ENCODE results near the gene FOXN4. TPM values are rescaled to one million over a fixed set of nuclear protein-coding genes. Genes with fewer than 3 reads are reported as not detected.

FOXN4 gene
- total RNA-seq, 2 donors from 2014 or later: not detected

DNA sequence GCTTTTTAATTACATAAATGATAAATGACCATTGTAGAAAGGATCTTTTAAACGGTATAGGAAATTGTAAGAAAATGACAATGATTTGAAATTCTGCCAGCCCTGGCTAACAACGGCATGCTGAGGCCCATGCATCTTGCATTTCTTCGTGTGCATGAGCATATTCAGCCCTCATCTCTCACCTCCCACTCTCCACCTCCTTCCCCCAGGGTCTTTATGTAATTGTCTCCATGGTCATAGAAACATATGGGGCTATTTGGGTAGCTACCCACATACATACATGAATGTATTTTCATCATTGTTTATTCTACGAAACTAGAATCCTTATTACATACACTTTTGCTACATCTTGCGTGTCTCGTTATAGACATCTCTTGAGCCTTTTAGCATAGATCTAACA, 43.1 kb upstream of the FOXN4 start:
- H3K9me3 ChIP-seq: no peaks in the 10 kb centered on the region
- no peak overlapping the region for H3K4me3 ChIP-seq
- TF ChIP-seq, protein P1, sequence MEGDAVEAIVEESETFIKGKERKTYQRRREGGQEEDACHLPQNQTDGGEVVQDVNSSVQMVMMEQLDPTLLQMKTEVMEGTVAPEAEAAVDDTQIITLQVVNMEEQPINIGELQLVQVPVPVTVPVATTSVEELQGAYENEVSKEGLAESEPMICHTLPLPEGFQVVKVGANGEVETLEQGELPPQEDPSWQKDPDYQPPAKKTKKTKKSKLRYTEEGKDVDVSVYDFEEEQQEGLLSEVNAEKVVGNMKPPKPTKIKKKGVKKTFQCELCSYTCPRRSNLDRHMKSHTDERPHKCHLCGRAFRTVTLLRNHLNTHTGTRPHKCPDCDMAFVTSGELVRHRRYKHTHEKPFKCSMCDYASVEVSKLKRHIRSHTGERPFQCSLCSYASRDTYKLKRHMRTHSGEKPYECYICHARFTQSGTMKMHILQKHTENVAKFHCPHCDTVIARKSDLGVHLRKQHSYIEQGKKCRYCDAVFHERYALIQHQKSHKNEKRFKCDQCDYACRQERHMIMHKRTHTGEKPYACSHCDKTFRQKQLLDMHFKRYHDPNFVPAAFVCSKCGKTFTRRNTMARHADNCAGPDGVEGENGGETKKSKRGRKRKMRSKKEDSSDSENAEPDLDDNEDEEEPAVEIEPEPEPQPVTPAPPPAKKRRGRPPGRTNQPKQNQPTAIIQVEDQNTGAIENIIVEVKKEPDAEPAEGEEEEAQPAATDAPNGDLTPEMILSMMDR (IDR thresholded peaks at IDR 0.05): no peak
- H3K27ac ChIP-seq: no peak overlapping the region
- H3K4me1 ChIP-seq (ENCODE audit: control insufficient read depth in 1 of 2, low read depth in 2 of 2): no peaks in the 10 kb centered on the region
- H3K27me3 ChIP-seq (replicated peaks; ENCODE audit: insufficient read depth): no peaks in the 10 kb centered on the region
- no peaks in the 10 kb centered on the region for H3K36me3 ChIP-seq
- ATAC-seq (ENCODE audit: insufficient number of reproducible peaks, low FRiP score, low read depth) (no peak), DNase-seq (ENCODE audit: low spot score) (no peak)

DNA sequence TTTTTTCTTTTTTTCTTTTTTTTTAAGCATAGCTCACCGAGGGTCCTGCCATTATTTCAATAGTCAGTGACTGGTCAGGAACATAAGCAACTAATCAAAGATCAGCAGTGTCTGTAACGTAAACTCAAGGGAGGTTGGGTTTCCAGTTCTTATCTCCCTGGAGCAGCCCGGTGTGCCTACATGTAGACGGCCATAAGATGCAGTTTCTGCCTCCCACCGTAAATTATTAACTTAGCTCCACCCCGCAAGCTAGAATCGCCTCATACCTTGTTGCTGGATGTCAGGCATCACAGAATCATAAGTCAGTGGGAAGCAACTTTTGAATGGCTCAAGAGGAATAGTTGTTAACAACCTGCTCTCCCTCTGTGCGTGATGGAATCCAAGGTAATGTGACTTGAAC, 38.5 kb upstream of the FOXN4 start, which contains the start of gene MYO1H:
Gene MYO1H (plus strand): TSS at position 312 of the 400 bp plus-strand sequence. CDS start 61 bp downstream, at position 373.
- ATAC-seq (ENCODE audit: insufficient number of reproducible peaks, low FRiP score, low read depth) (no peak), DNase-seq (ENCODE audit: low spot score) (no peak)

DNA sequence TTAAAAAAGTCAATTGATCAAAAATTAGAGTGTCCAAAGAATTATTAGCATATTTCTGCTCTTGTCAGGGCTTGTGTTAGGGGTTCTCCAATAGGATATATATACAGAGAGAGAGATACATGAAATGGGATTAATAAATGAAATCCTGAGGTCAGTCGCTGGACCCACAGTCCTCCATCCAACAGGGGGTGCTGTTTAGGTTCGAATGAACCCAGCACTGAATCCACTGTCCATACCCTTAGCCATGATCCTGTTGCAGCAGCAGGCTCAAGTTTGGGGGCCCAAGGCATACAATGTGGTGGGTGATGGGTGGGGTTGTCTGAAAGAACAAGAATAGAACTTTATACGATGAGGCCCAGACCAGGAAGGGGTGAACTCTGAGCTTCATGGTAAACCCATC, 37.8 kb upstream of the FOXN4 start:
- H3K4me3 ChIP-seq: no peak overlapping the region
- H3K27me3 ChIP-seq (replicated peaks; ENCODE audit: insufficient read depth): no peaks in the 10 kb centered on the region
- no peaks in the 10 kb centered on the region for H3K9me3 ChIP-seq
- TF ChIP-seq, protein P1 (IDR thresholded peaks at IDR 0.05): no peak
- H3K27ac ChIP-seq: no peak overlapping the region
- H3K4me1 ChIP-seq (ENCODE audit: control insufficient read depth in 1 of 2, low read depth in 2 of 2): no peaks in the 10 kb centered on the region
- DNase-seq (ENCODE audit: low spot score) (no peak), ATAC-seq (ENCODE audit: insufficient number of reproducible peaks, low FRiP score, low read depth) (no peak)
- no peaks in the 10 kb centered on the region for H3K36me3 ChIP-seq

More for the DNA sequence above, 38.5 kb upstream of the FOXN4 start, which contains the start of gene MYO1H:
- TF ChIP-seq, protein P1 (IDR thresholded peaks at IDR 0.05): no peak
- Histone ChIP-seq H3K4me1 (ENCODE audit: control insufficient read depth in 1 of 2, low read depth in 2 of 2) (no peaks in the 10 kb centered on the region), H3K36me3 (no peaks in the 10 kb centered on the region), H3K27me3 (replicated peaks; ENCODE audit: insufficient read depth) (no peaks in the 10 kb centered on the region), H3K4me3 (no peak within 1 kb of the TSS), H3K9me3 (no peaks in the 10 kb centered on the region), H3K27ac (no peak within 1 kb of the TSS)

DNA sequence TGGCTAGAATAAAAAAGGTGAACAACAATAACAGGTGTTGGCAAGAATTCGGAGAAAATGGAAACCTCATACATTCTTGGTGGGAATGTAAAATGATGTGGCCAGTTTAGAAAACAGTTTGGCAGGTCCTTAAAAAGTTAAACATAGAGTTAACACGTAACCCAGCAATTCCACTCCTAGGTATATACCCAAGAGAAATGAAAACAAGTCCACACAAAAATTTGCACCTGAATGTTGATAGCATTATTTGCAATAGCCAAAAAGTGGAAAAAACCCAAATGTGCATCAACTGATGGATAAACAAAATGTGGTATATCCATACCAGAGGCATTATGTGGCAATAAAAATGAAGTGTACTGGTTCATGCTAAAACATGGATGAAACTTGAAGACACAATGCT, 36.3 kb upstream of the FOXN4 start:
- no peak for DNase-seq (ENCODE audit: low spot score)
- Histone ChIP-seq H3K4me3 (no peak overlapping the region), H3K4me1 (ENCODE audit: control insufficient read depth in 1 of 2, low read depth in 2 of 2) (no peaks in the 10 kb centered on the region), H3K36me3 (no peaks in the 10 kb centered on the region), H3K27ac (no peak overlapping the region), H3K27me3 (replicated peaks; ENCODE audit: insufficient read depth) (no peaks in the 10 kb centered on the region), H3K9me3 (no peaks in the 10 kb centered on the region)
- no peak for ATAC-seq (ENCODE audit: insufficient number of reproducible peaks, low FRiP score, low read depth)
- TF ChIP-seq, protein P1 (IDR thresholded peaks at IDR 0.05): no peak

DNA sequence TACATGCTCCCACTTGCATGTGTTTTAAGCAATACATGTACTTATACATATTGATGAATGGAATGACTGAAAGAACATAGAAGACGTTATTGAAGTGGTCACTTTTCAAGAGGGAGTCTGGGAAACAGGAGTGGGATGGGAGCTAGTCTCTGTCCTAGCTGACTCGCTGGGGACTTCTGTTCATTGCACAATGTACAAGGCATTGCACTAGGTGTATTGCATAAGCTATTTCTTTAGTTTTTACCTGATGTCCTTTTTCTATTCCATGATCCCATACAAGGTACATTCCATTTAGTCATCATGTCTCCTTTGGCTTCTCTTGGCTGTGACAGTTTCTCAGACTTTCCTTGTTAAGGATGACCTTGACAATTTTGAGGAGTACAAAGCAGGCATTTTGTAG, 34.6 kb upstream of the FOXN4 start:
- DNase-seq (ENCODE audit: low spot score) (no peak), ATAC-seq (ENCODE audit: insufficient number of reproducible peaks, low FRiP score, low read depth) (no peak)
- Histone ChIP-seq H3K36me3 (no peaks in the 10 kb centered on the region), H3K4me3 (no peak overlapping the region), H3K9me3 (no peaks in the 10 kb centered on the region), H3K27ac (no peak overlapping the region), H3K27me3 (replicated peaks; ENCODE audit: insufficient read depth) (no peaks in the 10 kb centered on the region), H3K4me1 (ENCODE audit: control insufficient read depth in 1 of 2, low read depth in 2 of 2) (no peaks in the 10 kb centered on the region)
- TF ChIP-seq, protein P1 (IDR thresholded peaks at IDR 0.05): no peak

Data from thoracic aorta (tissue), 2 donors.